Pancreas (tissue), 10 donors: Measurements from ENCODE around the gene GLOD4. TPM values are rescaled to one million over a fixed set of nuclear protein-coding genes. Genes with fewer than 3 reads are reported as not detected.
A peak's percentile ranks its signal among the peaks of the same experiment; 100 is the strongest.
"Not testable (repeated sequence)": the region's sequence is repeated elsewhere in the genome, so short reads cannot be mapped to it uniquely, and the experiment has no call there.

Experiments used
- ATAC-seq, 4 donors: fragments of 200-7000 bp; cut with Tn5 transposase; one replicate each; pipeline versions ENCODE4 v1.8.0 to v1.9.1; 2020; ENCODE audit warnings: mild to moderate bottlenecking in 4 of 4, moderate library complexity in 4 of 4
- DNase-seq, 6 donors: peaks; one replicate each; pipeline ENCODE4 v3.0.0-alpha.2; 2020
- FAIRE-seq: peaks from 2 replicates; lab custom pipeline; 2012; peaks lifted over from hg19 to GRCh38; lab: Jason Lieb, UNC
- H3K27ac ChIP-seq, 4 donors: fragments of 200-600 bp; sonication (generic); 1 replicate in 3 of 4; 2 replicates in 1 of 4; pipeline versions ENCODE4 v1.5.0 to v1.8.0; 2020
- H3K27me3 ChIP-seq, 4 donors: fragments of 200-600 bp; one replicate each; pipeline ENCODE4 v1.8.0; 2021
- H3K36me3 ChIP-seq, 3 donors: fragments of 200-600 bp; sonication (generic) in 1 of 3; one replicate each; pipeline versions ENCODE4 v1.5.0 to v1.8.0; 2020 to 2021
- H3K4me1 ChIP-seq, 3 donors: fragments of 200-600 bp; one replicate each; pipeline ENCODE4 v1.8.0; 2021
- H3K4me3 ChIP-seq, 4 donors: fragments of 200-600 bp; sonication (generic) in 2 of 4; one replicate each; pipeline versions ENCODE4 v1.5.0 to v1.8.0; 2020 to 2021
- H3K9me3 ChIP-seq, 4 donors: fragments of 200-600 bp; one replicate each; pipeline ENCODE4 v1.8.0; 2021
- CTCF ChIP-seq, 4 donors: fragments of 200-600 bp; sonication (generic) in 3 of 4; IDR thresholded peaks; one replicate each; pipeline versions ENCODE4 v1.5.0 to v1.8.0; 2021; ENCODE audit warnings: antibody characterized with exemption in 4 of 4
- WGBS, 2 donors: extraction: QIAGEN DNeasy Blood & Tissue Kit; methylation state at CpG; one replicate each; pipeline ENCODE4 v1.1.7; 2013; 5-methylcytosine and 5-hydroxymethylcytosine counted together
- intact Hi-C, 3 donors: fragments of 100-400 bp; cut with DNase I; formaldehyde crosslinking; loops; one replicate each; pipeline versions ENCODE4 v1.11.1 to v1.14.2; 2022
- polyA plus RNA-seq, 2 donors: library from polyadenylated mRNA; stranded (reverse); fragments of 200-250 nt; gene quantifications; one replicate each; pipeline ENCODE4 v1.2.3, GENCODE V29; 2013
- total RNA-seq, 6 donors: library from RNA; stranded (reverse); fragmentation: NEBNext Ultra II Directional in 4 of 6; extraction: Animal tissue kit (Norgen Biotek cat#: 25700) in 4 of 6; gene quantifications; one replicate each; pipeline versions ENCODE4 v1.2.1 to v1.2.4, GENCODE V29; 2021 to 2023
- donor health status: healthy with polysubstance abuse.
- donor health status: DM: no; HTN: no; CAD: no; lungs with moderate emphysema.
- donor health status: DM: no; HTN: no; CAD: no.
- donor health status: control.
- donor health status: control.
- donor health status: Bipolar disorder and iron deficiency.
- donor health status: DM: yes; HTN: yes; CAD: no.
- donor health status: DM: no; HTN: no; CAD: no.
- donor health status: DM: no; HTN: no; CAD: no.
- donor health status: DM: yes; HTN: yes; CAD: no.

The GLOD4 gene
- total and polyA plus RNA-seq, 8 donors, result 18.7 to 36.8 (median 28.0) TPM

GRCh38 chr17:789160-789840 is 7.2 kb upstream of the GLOD4 start:
- no peak for FAIRE-seq
- 74% methylated on average over 14 of the region's 14 CpGs for WGBS, 2 donors
- intact Hi-C loops, result no loop called here

GRCh38 chr17:788551-788950 is 6.5 kb upstream of the GLOD4 start:
- H3K36me3 ChIP-seq, result peaks cover 0 to 17% (median 0%) of the 10 kb centered on the region in 3 donors
- H3K4me3 ChIP-seq, result no peak overlapping the region
- ATAC-seq (no peak), FAIRE-seq (no peak), DNase-seq (peak in 1 of 6 donors; percentile 28)
- no peaks in the 10 kb centered on the region for H3K27me3 ChIP-seq
- no peak for TF ChIP-seq CTCF (IDR thresholded peaks at IDR 0.05)
- peak overlapping the region; percentile 13 to 63 (median 57) for H3K27ac ChIP-seq
- intact Hi-C loops, result no loop called here
- H3K4me1 ChIP-seq, result peaks cover 14 to 24% (median 18%) of the 10 kb centered on the region in 3 donors
- no peaks in the 10 kb centered on the region for H3K9me3 ChIP-seq
- 72 to 76% methylated on average over 4 of the region's 4 CpGs for WGBS, 2 donors

More at GRCh38 chr17:789160-789840, 7.2 kb upstream of the GLOD4 start:
- Histone ChIP-seq H3K4me1 (peaks cover 15 to 29% (median 22%) of the 10 kb centered on the region in 3 donors), H3K27me3 (no peaks in the 10 kb centered on the region), H3K36me3 (peaks cover 0 to 17% (median 0%) of the 10 kb centered on the region in 3 donors), H3K4me3 (no peak overlapping the region), H3K27ac (no peak overlapping the region), H3K9me3 (no peaks in the 10 kb centered on the region)
- no peak for TF ChIP-seq CTCF (IDR thresholded peaks at IDR 0.05)
- no peak for DNase-seq
- no peak for ATAC-seq

GRCh38 chr17:787641-788221 is 5.7 kb upstream of the GLOD4 start:
- intact Hi-C loops, result no loop called here
- peaks cover 14 to 28% (median 17%) of the 10 kb centered on the region in 3 donors for H3K4me1 ChIP-seq
- peaks cover 0 to 17% (median 0%) of the 10 kb centered on the region in 3 donors for H3K36me3 ChIP-seq
- no peaks in the 10 kb centered on the region for H3K27me3 ChIP-seq
- H3K9me3 ChIP-seq, result no peaks in the 10 kb centered on the region
- FAIRE-seq (no peak), DNase-seq (peak; percentile 66 to 94 (median 88)), ATAC-seq (peak; percentile 78 to 84 (median 82))
- H3K27ac ChIP-seq, result peak overlapping the region; percentile 75 to 82 (median 77)
- WGBS, 2 donors, result 33 to 37% methylated on average over 12 of the region's 12 CpGs
- H3K4me3 ChIP-seq, result no peak overlapping the region
- TF ChIP-seq CTCF (IDR thresholded peaks at IDR 0.05), result no peak

DNA sequence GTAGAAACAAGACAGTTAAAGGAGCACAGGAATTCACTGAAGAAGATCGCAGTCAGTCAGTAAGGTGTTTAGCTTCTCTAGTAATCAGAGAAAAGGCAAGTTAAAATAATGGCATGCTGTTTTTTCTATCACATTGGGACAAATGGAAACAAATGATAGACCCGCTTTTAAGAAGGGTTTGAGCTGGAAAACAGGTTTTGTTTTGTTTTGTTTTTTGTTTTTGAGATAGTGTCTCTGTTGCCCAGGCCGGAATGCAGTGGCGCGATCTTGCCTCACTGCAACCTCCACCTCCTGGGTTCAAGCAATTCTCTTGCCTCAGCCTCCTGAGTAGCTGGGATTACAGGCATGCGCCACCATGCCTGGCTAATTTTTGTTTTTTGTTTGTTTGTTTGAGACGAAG is 3.8 kb upstream of the GLOD4 start:
- H3K36me3 ChIP-seq, H3K27ac ChIP-seq, FAIRE-seq, H3K9me3 ChIP-seq, ATAC-seq, H3K4me3 ChIP-seq, H3K27me3 ChIP-seq, intact Hi-C loops: not testable (repeated sequence)
- 83% methylated on average over 7 of the region's 7 CpGs for WGBS, 2 donors
- peak in 1 of 6 donors; percentile 20 for DNase-seq
- peaks cover 17 to 28% (median 20%) of the 10 kb centered on the region in 3 donors for H3K4me1 ChIP-seq

DNA sequence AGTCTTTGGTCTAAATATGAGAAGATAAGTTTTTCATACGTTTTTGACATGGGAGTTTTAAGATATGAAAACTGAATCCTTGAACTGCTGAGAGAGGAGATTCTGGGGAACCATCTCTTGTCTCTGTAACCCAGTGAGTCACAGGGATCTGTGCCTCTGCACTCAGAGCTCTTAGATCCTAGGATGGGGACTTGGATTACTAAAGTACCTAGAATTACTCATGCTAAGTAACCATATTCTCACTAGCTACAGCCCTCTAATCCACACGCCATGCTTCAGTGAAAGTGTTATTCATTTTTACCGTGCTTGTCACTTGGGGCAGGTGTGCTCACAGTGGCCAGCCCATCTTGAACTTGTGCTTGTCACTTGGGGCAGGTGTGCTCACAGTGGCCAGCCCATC is 2.1 kb upstream of the GLOD4 start:
- 32 to 38% methylated on average over 3 of the region's 3 CpGs for WGBS, 2 donors
- ATAC-seq, result no peak
- FAIRE-seq, result no peak
- Histone ChIP-seq H3K36me3 (peaks cover 0 to 6% (median 0%) of the 10 kb centered on the region in 3 donors), H3K27ac (peak overlapping the region in 3 of 4 donors; percentile 20 to 74 (median 33)), H3K4me3 (peak overlapping the region in 3 of 4 donors; percentile 73 to 86 (median 80)), H3K9me3 (no peaks in the 10 kb centered on the region), H3K27me3 (no peaks in the 10 kb centered on the region), H3K4me1 (peaks cover 17 to 31% (median 20%) of the 10 kb centered on the region in 3 donors)
- intact Hi-C loops, result no loop called here
- no peak for TF ChIP-seq CTCF (IDR thresholded peaks at IDR 0.05)
- no peak for DNase-seq
